HepG2 (cell line): ENCODE measurements around the gene CUL7. TPM values are rescaled to one million over a fixed set of nuclear protein-coding genes. Genes with fewer than 3 reads are reported as not detected.
A peak's percentile ranks its signal among the peaks of the same experiment; 100 is the strongest.

ENCODE experiments used
- BCLAF1 ChIP-seq: fragments of 450-650 bp; IDR thresholded peaks from 2 replicates; pipeline ENCODE4 v1.6.1; 2017; ENCODE audit warnings: mild to moderate bottlenecking
- FIP1L1 ChIP-seq: fragments of 200-400 bp; formaldehyde crosslinking; IDR thresholded peaks from 2 replicates; pipeline ENCODE4 v1.6.1; 2018; ENCODE audit warnings: low read depth, mild to moderate bottlenecking, low read length, moderate library complexity, borderline replicate concordance; ENCODE audit not compliant: insufficient read depth
- HNF4G ChIP-seq, 2 experiments: sonication (generic) in 1 of 2; formaldehyde crosslinking in 1 of 2; IDR thresholded peaks; 2 replicates each; pipeline versions ENCODE4 v1.4.0 to v1.6.1; 2011 to 2020; ENCODE audit warnings: borderline replicate concordance in 2 of 2, low read depth in 2 of 2, mild to moderate bottlenecking in 2 of 2, low read length in 1 of 2, missing genetic modification reagents in 1 of 2, moderate library complexity in 1 of 2
- KMT2B ChIP-seq: IDR thresholded peaks from 2 replicates; pipeline ENCODE4 v1.6.1; 2016; ENCODE audit warnings: missing genetic modification reagents, missing compliant biosample characterization
- MAFG ChIP-seq: sonication (generic); formaldehyde crosslinking; IDR thresholded peaks from 2 replicates; pipeline ENCODE4 v1.5.1; 2020; ENCODE audit warnings: mild to moderate bottlenecking, missing genetic modification reagents
- POGZ ChIP-seq: sonication (generic); formaldehyde crosslinking; IDR thresholded peaks from 2 replicates; pipeline ENCODE4 v1.4.0; 2020; ENCODE audit warnings: mild to moderate bottlenecking, missing genetic modification reagents
- TBX2 ChIP-seq: sonication (generic); formaldehyde crosslinking; IDR thresholded peaks from 2 replicates; pipeline ENCODE4 v1.5.0; 2020; ENCODE audit warnings: missing genetic modification reagents, mild to moderate bottlenecking, borderline replicate concordance
- THAP7 ChIP-seq: sonication (generic); formaldehyde crosslinking; IDR thresholded peaks from 2 replicates; pipeline ENCODE4 v1.8.1; 2023; ENCODE audit warnings: mild to moderate bottlenecking, missing genetic modification reagents
- THAP9 ChIP-seq: sonication (generic); formaldehyde crosslinking; IDR thresholded peaks from 2 replicates; pipeline ENCODE4; 2020; ENCODE audit warnings: missing genetic modification reagents, mild to moderate bottlenecking, borderline replicate concordance
- ZBTB7B ChIP-seq: sonication (generic); formaldehyde crosslinking; IDR thresholded peaks from 2 replicates; pipeline ENCODE4 v1.4.0; 2020; ENCODE audit warnings: missing genetic modification reagents
- ZFP91 ChIP-seq: sonication (generic); formaldehyde crosslinking; IDR thresholded peaks from 2 replicates; pipeline ENCODE4 v1.9.0; 2022; ENCODE audit warnings: missing genetic modification reagents, mild to moderate bottlenecking, borderline replicate concordance
- ZNF143 ChIP-seq: sonication (generic); formaldehyde crosslinking; IDR thresholded peaks from 2 replicates; pipeline ENCODE4 v1.4.0; 2020; ENCODE audit warnings: missing genetic modification reagents
- ZNF225 ChIP-seq: sonication (generic); formaldehyde crosslinking; IDR thresholded peaks from 2 replicates; pipeline ENCODE4 v1.4.0; 2020; ENCODE audit warnings: mild to moderate bottlenecking, missing genetic modification reagents
- ZNF563 ChIP-seq: sonication (generic); formaldehyde crosslinking; IDR thresholded peaks from 2 replicates; pipeline ENCODE4 v1.8.0; 2022; ENCODE audit warnings: mild to moderate bottlenecking, moderate library complexity, missing genetic modification reagents
- ZNF713 ChIP-seq: sonication (generic); formaldehyde crosslinking; IDR thresholded peaks from 2 replicates; pipeline ENCODE4 v1.4.0; 2020; ENCODE audit warnings: mild to moderate bottlenecking, missing genetic modification reagents
- ZNF770 ChIP-seq: sonication (generic); formaldehyde crosslinking; IDR thresholded peaks from 2 replicates; pipeline ENCODE4 v1.5.0; 2020; ENCODE audit warnings: mild to moderate bottlenecking, missing genetic modification reagents
- ZSCAN20 ChIP-seq: sonication (generic); formaldehyde crosslinking; IDR thresholded peaks from 2 replicates; pipeline ENCODE4 v1.4.0; 2020; ENCODE audit warnings: missing genetic modification reagents, mild to moderate bottlenecking, borderline replicate concordance
- polyA plus RNA-seq, 8 experiments: library from polyadenylated mRNA; depleted of rRNA in 3 of 8; stranded (reverse) in 7 of 8; unstranded in 1 of 8; fragments of >200 nt; fragmentation: Illumina TruSeq in 4 of 8; extraction: Trizol in 4 of 8; gene quantifications; 2 replicates each; pipeline versions ENCODE4 v1.2.1 to v1.2.3, GENCODE V29; 2011 to 2016; ENCODE audit warnings: low read depth in 4 of 8, missing spikeins in 1 of 8, mixed read lengths in 1 of 8; ENCODE audit not compliant: insufficient read depth in 1 of 8
- total RNA-seq, 5 experiments: library from RNA; depleted of rRNA; stranded (reverse); fragments of >200 nt; fragmentation: Illumina TruSeq; extraction: Trizol; gene quantifications; 2 replicates each; pipeline ENCODE4 v1.2.3, GENCODE V29; 2016; ENCODE audit warnings: low read depth in 1 of 5

CUL7 gene
- total and polyA plus RNA-seq, 2 of the 13 experiments (the other 11 are each of a cell fraction or from before 2014, with no cell fraction given) = 32.0 to 60.7 TPM

GRCh38 chr6:43070028-43070632 is 16.5 kb upstream of the CUL7 start (continued):
- no peak for TF ChIP-seq FIP1L1
- 0 out of 2 replicates have a peak, but pooled peaks have one; percentile 22 for TF ChIP-seq ZFP91 (CRISPR knock-in tag)
- TF ChIP-seq TBX2 = no peak
- no peak for TF ChIP-seq ZNF563 (CRISPR knock-in tag)
- TF ChIP-seq MAFG (CRISPR knock-in tag) = no peak
- no peak for TF ChIP-seq KMT2B (CRISPR knock-in tag)
- TF ChIP-seq ZNF143 = no peak
- TF ChIP-seq ZNF225 = 0 out of 2 replicates have a peak, but pooled peaks have one; percentile 35
- no peak for TF ChIP-seq ZSCAN20 (CRISPR knock-in tag)
- TF ChIP-seq ZNF713 (CRISPR knock-in tag) = no peak
- no peak for TF ChIP-seq ZBTB7B (CRISPR knock-in tag)
- no peak for TF ChIP-seq BCLAF1
- TF ChIP-seq THAP7 = no peak
- no peak for TF ChIP-seq ZNF770 (CRISPR knock-in tag)
- TF ChIP-seq THAP9 (CRISPR knock-in tag) = no peak
- TF ChIP-seq POGZ (CRISPR knock-in tag) = no peak
- peak; percentile 30; the same call in 1 of the 2 replicates for TF ChIP-seq HNF4G (IDR thresholded peaks at IDR 0.05; ENCODE audit: borderline replicate concordance, low read depth, low read length)
- TF ChIP-seq HNF4G (CRISPR knock-in tag; IDR thresholded peaks at IDR 0.05; ENCODE audit: borderline replicate concordance, low read depth) = no peak; the same call in 1 of the 2 replicates
